A673 (cell line): Measurements from ENCODE around the gene SMTNL1. TPM values are rescaled to one million over a fixed set of nuclear protein-coding genes. Genes with fewer than 3 reads are reported as not detected.

ENCODE experiments used
- BruUV-seq: library from RNA; stranded (reverse); fragments of 400-500 nt; replicated peaks from 2 replicates; lab custom pipeline; 2021; lab: Mats Ljungman, UMichigan
- CTCF ChIA-PET: fragments of 300-600 bp; sonication (Branson Sonifier 250); formaldehyde crosslinking; loops from one replicate; lab custom pipeline; 2022; ENCODE audit warnings: antibody characterized with exemption; lab: Charles Lee
- POLR2A ChIA-PET: fragments of 300-600 bp; sonication (Branson Sonifier 250); formaldehyde crosslinking; loops from one replicate; lab custom pipeline; 2022; ENCODE audit warnings: antibody characterized with exemption; ENCODE audit not compliant: low non-redundant PET; lab: Charles Lee
- DNase-seq: peaks from one replicate; pipeline ENCODE4 v3.0.0-alpha.2; 2015; ENCODE audit warnings: low spot score
- H3K27ac ChIP-seq: fragments of 200-600 bp; sonication (generic); 2 replicates; pipeline ENCODE4 v1.5.1; 2016; ENCODE audit warnings: mixed run types, low read depth, mild to moderate bottlenecking, mixed read lengths, antibody characterized with exemption, low read length; ENCODE audit not compliant: poor library complexity, severe bottlenecking
- H3K27me3 ChIP-seq: fragments of 200-600 bp; sonication (generic); replicated peaks from 2 replicates; pipeline ENCODE4 v1.6.1; 2017; ENCODE audit warnings: mixed run types, low read depth, mild to moderate bottlenecking, mixed read lengths, antibody characterized with exemption, low read length; ENCODE audit not compliant: insufficient read depth, poor library complexity
- H3K36me3 ChIP-seq: fragments of 200-600 bp; sonication (generic); 2 replicates; pipeline ENCODE4 v1.6.1; 2016; ENCODE audit warnings: mixed run types, mild to moderate bottlenecking, mixed read lengths, antibody characterized with exemption, low read length; ENCODE audit not compliant: insufficient read depth, poor library complexity, severe bottlenecking
- H3K4me1 ChIP-seq: fragments of 200-600 bp; sonication (generic); 2 replicates; pipeline ENCODE4 v1.6.1; 2017; ENCODE audit warnings: mixed run types, mild to moderate bottlenecking, mixed read lengths, antibody characterized with exemption, low read length; ENCODE audit not compliant: insufficient read depth, poor library complexity, severe bottlenecking
- H3K4me3 ChIP-seq: fragments of 200-600 bp; sonication (generic); 2 replicates; pipeline ENCODE4 v1.5.1; 2016; ENCODE audit warnings: low read depth, mixed run types, mild to moderate bottlenecking, mixed read lengths, low read length; ENCODE audit not compliant: poor library complexity, severe bottlenecking
- H3K9me3 ChIP-seq: fragments of 200-600 bp; sonication (generic); 2 replicates; pipeline ENCODE4 v1.6.1; 2016; ENCODE audit warnings: mixed run types, low read depth, mild to moderate bottlenecking, mixed read lengths, antibody characterized with exemption, low read length; ENCODE audit not compliant: poor library complexity, severe bottlenecking
- CTCF ChIP-seq: fragments of 300-800, 200-600 bp; sonication (generic); conservative IDR thresholded peaks from 2 replicates; pipeline ENCODE4 v1.5.1; 2017; ENCODE audit warnings: low read depth, mild to moderate bottlenecking, antibody characterized with exemption, low read length, moderate library complexity, mixed read lengths
- EZH2 ChIP-seq: fragments of 200-600 bp; sonication (generic); IDR thresholded peaks from 2 replicates; pipeline ENCODE4 v1.6.1; 2017; ENCODE audit warnings: borderline replicate concordance, low read depth, mild to moderate bottlenecking, mixed read lengths, antibody characterized with exemption, low read length; ENCODE audit not compliant: poor library complexity, severe bottlenecking
- intact Hi-C: fragments of 100-400 bp; cut with micrococcal nuclease; formaldehyde crosslinking; loops from one replicate; pipeline ENCODE4 v1.10.0; 2022; ENCODE audit not compliant: unreplicated experiment
- total RNA-seq: library from RNA; stranded (reverse); gene quantifications from 2 replicates; pipeline ENCODE4 v1.2.3, GENCODE V29; 2021

The SMTNL1 gene
- total RNA-seq, 1 experiment from 2014 or later: not detected

GRCh38 chr11:57511741-57512430 is 25.5 kb upstream of the SMTNL1 start:
- CTCF ChIA-PET: no interaction called here
- H3K4me3 ChIP-seq: no peak overlapping the region
- H3K4me1 ChIP-seq: peaks cover 28% of the 10 kb centered on the region
- intact Hi-C loops: no loop called here
- H3K36me3 ChIP-seq: no peaks in the 10 kb centered on the region
- no TSS peak for BruUV-seq
- no peaks in the 10 kb centered on the region for H3K27me3 ChIP-seq
- TF ChIP-seq EZH2 (no peak), CTCF (no peak)
- H3K27ac ChIP-seq: peak overlapping the region; percentile 40
- POLR2A ChIA-PET: no interaction called here
- no peaks in the 10 kb centered on the region for H3K9me3 ChIP-seq
- DNase-seq: no peak

DNA sequence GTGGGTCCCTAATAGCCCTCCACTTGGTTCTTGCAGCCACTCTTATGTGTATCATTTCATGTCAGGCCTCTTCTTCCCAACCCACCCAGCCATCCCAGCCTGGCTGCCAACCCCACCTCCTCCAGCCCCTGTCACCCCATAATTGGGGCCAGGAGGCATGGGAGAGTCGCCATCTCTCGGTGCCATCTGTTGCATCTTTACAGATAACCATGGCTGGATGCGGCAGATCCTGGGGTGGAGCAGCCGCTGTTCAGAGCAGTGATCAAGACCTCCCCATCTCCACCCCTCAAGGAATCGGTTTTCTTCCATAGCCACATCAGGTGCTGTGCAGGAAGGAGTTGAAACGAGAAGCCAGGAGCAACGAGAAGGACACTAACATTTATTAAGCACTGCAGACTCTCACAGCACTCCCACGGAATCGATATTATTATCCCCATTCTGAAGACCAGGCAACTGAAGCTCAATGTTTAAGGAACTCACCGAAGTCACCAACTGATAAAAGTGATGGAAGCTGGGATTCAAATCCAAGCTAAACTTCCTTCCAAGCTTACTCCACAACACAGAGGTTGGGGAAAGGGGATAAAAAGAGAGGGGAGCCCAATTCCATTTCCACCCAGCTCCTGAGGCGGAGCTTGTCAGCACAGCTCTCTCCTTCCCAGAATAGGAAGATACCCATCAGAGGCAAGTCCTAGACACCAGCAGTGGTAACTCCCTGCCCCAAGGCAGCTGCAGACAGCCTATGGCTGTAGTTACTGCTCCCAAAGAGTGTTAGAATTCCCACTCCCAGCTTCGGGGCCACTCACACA is 24.5 kb upstream of the SMTNL1 start:
- CTCF ChIA-PET: interaction anchor here (0.6 kb wide), 1 partner anchor 167 kb away, joined by 4 read pairs; no protein-coding TSS in a partner anchor
- no peaks in the 10 kb centered on the region for H3K9me3 ChIP-seq
- BruUV-seq: no TSS peak
- peak overlapping the region; percentile 2 for H3K27ac ChIP-seq
- POLR2A ChIA-PET: no interaction called here
- peaks cover 28% of the 10 kb centered on the region for H3K4me1 ChIP-seq
- H3K36me3 ChIP-seq: no peaks in the 10 kb centered on the region
- intact Hi-C loops: no loop called here
- TF ChIP-seq EZH2: no peak
- TF ChIP-seq CTCF: no peak
- DNase-seq: no peak
- no peaks in the 10 kb centered on the region for H3K27me3 ChIP-seq
- H3K4me3 ChIP-seq: peak overlapping the region; percentile 76

- H3K4me1 ChIP-seq: peaks cover 28% of the 10 kb centered on the region
- intact Hi-C loops: no loop called here
- no peaks in the 10 kb centered on the region for H3K36me3 ChIP-seq
- TSS peak; percentile 35 for BruUV-seq
- CTCF ChIA-PET: interaction anchor here (0.6 kb wide), 1 partner anchor 168 kb away, joined by 4 read pairs; no protein-coding TSS in a partner anchor
- no peaks in the 10 kb centered on the region for H3K27me3 ChIP-seq
- DNase-seq: no peak
- no peaks in the 10 kb centered on the region for H3K9me3 ChIP-seq
- no peak for TF ChIP-seq EZH2
- TF ChIP-seq CTCF: no peak
- H3K4me3 ChIP-seq: peak overlapping the region; percentile 76
- peak overlapping the region; percentile 2 for H3K27ac ChIP-seq
- POLR2A ChIA-PET: no interaction called here
These were observed 24.0 kb upstream of the SMTNL1 start for GRCh38 chr11:57513452-57513795.
